Gastrocnemius medialis (tissue), 4 donors: Measurements from ENCODE around the gene NEUROD2. TPM values are rescaled to one million over a fixed set of nuclear protein-coding genes. Genes with fewer than 3 reads are reported as not detected.

Experiments used
- ATAC-seq, 2 donors: fragments of 150-250 bp; one replicate each; pipeline ENCODE4 v1.9.1; 2016
- DNase-seq, 2 donors: peaks; one replicate each; pipeline ENCODE4 v3.0.0-alpha.2; 2019
- H3K27ac ChIP-seq, 4 donors: fragments of 200-600 bp; sonication (generic); 1 replicate in 1 of 4; 2 replicates in 3 of 4; pipeline ENCODE4 v1.5.1; 2016 to 2018; ENCODE audit warnings: mild to moderate bottlenecking in 2 of 4, moderate library complexity in 1 of 4
- H3K27me3 ChIP-seq, 3 donors: fragments of 200-600 bp; sonication (generic) in 2 of 3; 1 replicate in 1 of 3; 2 replicates in 2 of 3; pipeline versions ENCODE4 v1.5.1 to v1.6.0; 2016 to 2019; ENCODE audit warnings: mild to moderate bottlenecking in 1 of 3, moderate library complexity in 1 of 3
- H3K36me3 ChIP-seq, 2 donors: fragments of 200-600 bp; sonication (generic) in 1 of 2; one replicate each; pipeline ENCODE4 v1.5.1; 2017 to 2018
- H3K4me1 ChIP-seq, 2 donors: fragments of 200-600 bp; sonication (generic) in 1 of 2; one replicate each; pipeline ENCODE4 v1.5.1; 2016 to 2017; ENCODE audit warnings: mild to moderate bottlenecking in 2 of 2
- H3K4me3 ChIP-seq, 4 donors: fragments of 200-600 bp; sonication (generic) in 3 of 4; 1 replicate in 1 of 4; 2 replicates in 3 of 4; pipeline ENCODE4 v1.5.1; 2016 to 2019; ENCODE audit warnings: mild to moderate bottlenecking in 2 of 4
- H3K9me3 ChIP-seq, 3 donors: fragments of 200-600 bp; sonication (generic) in 2 of 3; 1 replicate in 1 of 3; 2 replicates in 2 of 3; pipeline ENCODE4 v1.5.1; 2016 to 2019
- CTCF ChIP-seq, 5 experiments: fragments of 450-650 bp in 3 of 5; fragments of 200-600 bp in 2 of 5; sonication (generic) in 2 of 5; IDR thresholded peaks in 4 of 5; conservative IDR thresholded peaks in 1 of 5; 1 replicate in 4 of 5; 2 replicates in 1 of 5; pipeline ENCODE4 v1.5.1; 2016 to 2019; ENCODE audit warnings: antibody characterized with exemption in 5 of 5, mild to moderate bottlenecking in 3 of 5, moderate library complexity in 3 of 5
- POLR2A ChIP-seq, 2 donors: fragments of 450-650 bp; IDR thresholded peaks; one replicate each; pipeline ENCODE4 v1.6.1; 2017; ENCODE audit warnings: antibody characterized with exemption in 2 of 2, mild to moderate bottlenecking in 2 of 2, moderate library complexity in 2 of 2
- in situ Hi-C, 4 donors: fragments of 200-750 bp; cut with MboI; loops; one replicate each; pipeline versions ENCODE4 v1.15.0 to v1.8.0; 2017; ENCODE audit warnings: low sequenced_read_pairs in 4 of 4
- intact Hi-C: fragments of 100-400 bp; cut with DNase I; formaldehyde crosslinking; loops from one replicate; pipeline ENCODE4 v1.15.1; 2023; ENCODE audit warnings: low total_unique reads
- total RNA-seq, 4 donors: library from RNA; depleted of rRNA; stranded (reverse); fragments of >200 nt; gene quantifications; one replicate each; pipeline versions ENCODE4 v1.1.0 to v1.2.3, GENCODE V29; 2016

NEUROD2 gene
- total RNA-seq, 4 donors from 2014 or later, result not detected

DNA sequence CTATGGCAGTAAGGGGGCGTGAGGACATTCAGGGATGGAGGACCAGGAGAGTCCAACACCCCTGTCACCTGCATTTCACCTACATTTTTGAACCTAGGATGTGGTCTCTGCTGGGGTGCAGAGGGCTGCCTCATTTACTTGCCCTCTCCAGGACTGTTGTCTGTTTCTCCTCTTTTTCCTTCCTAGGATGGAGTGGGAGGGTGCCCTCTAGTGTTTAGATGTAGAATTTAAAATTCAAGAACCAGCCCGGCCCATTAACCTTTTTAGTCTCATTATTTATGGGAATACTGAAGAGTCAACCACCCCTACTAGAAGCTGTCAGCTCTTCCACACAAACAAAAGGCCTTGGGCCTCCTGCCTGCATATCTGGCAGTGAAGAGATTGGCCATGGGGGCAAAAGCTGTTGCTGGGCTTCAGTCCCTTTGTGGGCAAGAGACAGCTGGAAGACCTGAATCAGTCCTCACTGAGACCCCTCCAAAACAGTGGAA lies 26.7 kb upstream of the NEUROD2 start:
- in situ Hi-C loops, result no loop called here
- no peaks in the 10 kb centered on the region for H3K9me3 ChIP-seq
- DNase-seq, result no peak
- H3K36me3 ChIP-seq, result no peaks in the 10 kb centered on the region
- H3K4me1 ChIP-seq, result peaks cover 26 to 31% of the 10 kb centered on the region in 2 donors
- no peaks in the 10 kb centered on the region for H3K27me3 ChIP-seq
- H3K4me3 ChIP-seq, result no peak overlapping the region
- H3K27ac ChIP-seq, result no peak overlapping the region
- ATAC-seq, result no peak
- TF ChIP-seq CTCF (IDR thresholded peaks at IDR 0.05 in 4 of 5, conservative IDR thresholded peaks at IDR 0.05 in 1 of 5) (peak; percentile 54 to 81 (median 66)), POLR2A (IDR thresholded peaks at IDR 0.05) (no peak)
- intact Hi-C loops, result no loop called here

GRCh38 chr17:39633570-39634183 lies 26.0 kb upstream of the NEUROD2 start:
- Histone ChIP-seq H3K9me3 (no peaks in the 10 kb centered on the region), H3K27ac (no peak overlapping the region), H3K4me3 (no peak overlapping the region), H3K36me3 (no peaks in the 10 kb centered on the region), H3K4me1 (peaks cover 19 to 23% of the 10 kb centered on the region in 2 donors), H3K27me3 (no peaks in the 10 kb centered on the region)
- TF ChIP-seq CTCF (IDR thresholded peaks at IDR 0.05 in 4 of 5, conservative IDR thresholded peaks at IDR 0.05 in 1 of 5), result no peak
- no peak for TF ChIP-seq POLR2A (IDR thresholded peaks at IDR 0.05)
- no peak for DNase-seq
- intact Hi-C loops, result no loop called here
- ATAC-seq, result no peak
- in situ Hi-C loops, result no loop called here

DNA sequence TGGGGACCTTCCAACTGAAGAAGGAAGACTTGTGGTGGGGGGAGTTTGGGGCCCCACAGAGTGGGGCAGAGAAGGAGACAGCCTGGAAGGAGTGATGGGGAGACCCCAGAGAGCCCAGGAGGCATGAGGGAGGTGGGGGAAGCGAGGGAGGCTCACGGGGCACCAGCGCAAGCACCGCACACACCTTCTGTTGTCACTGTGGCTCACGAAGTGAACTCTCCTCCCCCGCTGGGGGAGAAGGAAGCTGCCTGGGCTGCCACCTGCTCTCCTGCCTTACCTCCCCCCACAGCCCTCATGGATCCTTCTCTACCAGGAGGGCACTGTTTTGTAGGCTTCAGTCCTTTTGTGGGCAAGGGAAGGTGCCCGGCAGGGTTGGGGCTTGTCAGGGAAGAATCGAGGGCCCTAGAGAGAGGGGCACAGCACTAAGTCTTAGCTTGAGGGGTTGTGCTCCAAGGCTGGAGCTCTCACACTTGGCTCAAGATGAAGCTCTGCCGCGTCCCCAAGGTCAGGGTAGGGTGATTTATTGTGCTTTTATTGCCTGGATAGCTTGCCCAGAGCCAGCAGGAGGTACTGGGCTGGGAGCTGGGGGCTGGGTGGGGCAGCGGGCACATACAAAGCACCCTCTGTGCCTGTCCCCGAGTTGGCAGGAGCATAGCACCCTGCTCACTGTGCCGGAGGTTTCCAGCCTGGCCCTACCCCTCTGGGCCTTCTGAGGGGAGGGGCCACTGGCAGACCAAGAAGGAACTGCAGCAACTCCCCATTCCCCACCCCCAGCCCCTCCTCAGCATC lies 24.6 kb upstream of the NEUROD2 start:
- Histone ChIP-seq H3K9me3 (no peaks in the 10 kb centered on the region), H3K27me3 (peaks cover 7 to 12% (median 11%) of the 10 kb centered on the region in 3 donors), H3K4me3 (no peak overlapping the region), H3K27ac (no peak overlapping the region), H3K36me3 (no peaks in the 10 kb centered on the region), H3K4me1 (peaks cover 7 to 13% of the 10 kb centered on the region in 2 donors)
- DNase-seq, result no peak
- ATAC-seq, result no peak
- TF ChIP-seq CTCF (IDR thresholded peaks at IDR 0.05 in 4 of 5, conservative IDR thresholded peaks at IDR 0.05 in 1 of 5) (no peak), POLR2A (IDR thresholded peaks at IDR 0.05) (no peak)
- in situ Hi-C loops (no loop called here), intact Hi-C loops (no loop called here)

DNA sequence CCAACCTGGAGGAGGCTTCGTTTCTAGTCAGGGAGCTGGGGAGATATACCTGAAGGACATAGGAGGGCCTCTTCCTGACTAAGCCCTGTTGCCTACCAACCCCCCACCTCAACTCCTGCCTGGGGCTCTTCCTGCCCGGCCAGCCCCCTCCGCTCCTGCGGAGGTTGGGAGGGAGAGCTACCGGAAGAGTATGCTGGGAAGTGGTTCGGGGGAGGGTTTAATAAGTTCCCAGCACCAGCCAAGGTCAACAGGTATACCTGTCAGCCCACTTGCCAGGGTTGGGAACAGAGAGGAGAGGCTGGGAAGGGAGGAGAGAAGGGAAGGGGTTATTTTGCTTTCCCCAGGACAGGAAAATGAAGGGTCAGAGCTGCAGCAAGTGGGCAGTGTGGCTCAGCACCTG lies 23.7 kb upstream of the NEUROD2 start:
- Histone ChIP-seq H3K27me3 (peaks cover 16 to 21% (median 21%) of the 10 kb centered on the region in 3 donors), H3K27ac (no peak overlapping the region)
- intact Hi-C loops, result no loop called here

DNA sequence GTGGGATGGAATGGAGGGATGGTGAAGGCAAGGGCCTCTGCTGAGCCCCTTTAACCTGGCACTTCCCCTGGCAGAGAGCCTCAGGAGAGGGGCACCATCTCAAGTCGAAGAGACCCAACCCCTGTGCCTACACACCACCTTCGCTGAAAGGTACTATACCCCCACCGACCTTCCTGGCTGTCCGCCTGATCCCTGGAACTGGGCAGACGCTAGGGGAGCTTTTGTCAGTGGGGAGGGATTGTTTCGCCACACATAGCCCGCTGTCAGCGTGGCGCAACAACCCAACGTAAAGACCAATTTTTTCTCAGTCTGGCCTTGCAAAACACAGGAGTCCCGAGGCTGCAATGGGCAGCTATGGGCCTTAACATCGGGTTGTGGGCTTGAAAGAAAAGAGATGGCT lies 22.2 kb upstream of the NEUROD2 start:
- Histone ChIP-seq H3K4me1 (peaks cover 4 to 8% of the 10 kb centered on the region in 2 donors), H3K27ac (no peak overlapping the region), H3K27me3 (peaks cover 30 to 34% (median 32%) of the 10 kb centered on the region in 3 donors), H3K9me3 (no peaks in the 10 kb centered on the region), H3K4me3 (no peak overlapping the region), H3K36me3 (no peaks in the 10 kb centered on the region)
- DNase-seq (no peak), ATAC-seq (no peak)
- intact Hi-C loops, result no loop called here
- TF ChIP-seq CTCF (IDR thresholded peaks at IDR 0.05 in 4 of 5, conservative IDR thresholded peaks at IDR 0.05 in 1 of 5) (no peak), POLR2A (IDR thresholded peaks at IDR 0.05) (no peak)
- in situ Hi-C loops, result loop anchor here in 3 of 4 donors (10.0 kb wide), 2 partner anchors 75 to 125 kb away; no protein-coding TSS in a partner anchor

More for the DNA sequence above, 23.7 kb upstream of the NEUROD2 start:
- in situ Hi-C loops, result no loop called here
- DNase-seq (no peak), ATAC-seq (no peak)
- Histone ChIP-seq H3K4me1 (peaks cover 7 to 15% of the 10 kb centered on the region in 2 donors), H3K36me3 (no peaks in the 10 kb centered on the region), H3K4me3 (no peak overlapping the region), H3K9me3 (no peaks in the 10 kb centered on the region)
- TF ChIP-seq POLR2A (IDR thresholded peaks at IDR 0.05), result no peak
